Stimulated activated naive B cell treated with anti-CD40 and anti-IgM and Interleukin-4, amounts not matched to agents 10 μg/mL and 1 μg/mL and 100 μg/mL, for 72 hours (primary cell): Measurements from ENCODE around the gene GABRB3.

Experiments
- ATAC-seq, 2 donors: fragments of 150-1000 bp; cut with Tn5 transposase; replicated peaks; 2 replicates each; pipeline ENCODE4 v1.10.0; 2021; ENCODE audit warnings: moderate library complexity in 1 of 2
- DNase-seq: peaks from one replicate; pipeline ENCODE4 v3.0.0; 2021
- H3K27ac Mint-ChIP-seq: one replicate; pipeline ENCODE4 v1.8.0; 2022; ENCODE audit warnings: mild to moderate bottlenecking, mixed read lengths
- H3K27me3 Mint-ChIP-seq, 2 donors: one replicate each; pipeline ENCODE4 v1.8.0; 2022; ENCODE audit warnings: mixed read lengths in 2 of 2
- H3K36me3 Mint-ChIP-seq, 2 donors: one replicate each; pipeline ENCODE4 v1.8.0; 2022; ENCODE audit warnings: mixed read lengths in 2 of 2, mild to moderate bottlenecking in 1 of 2
- H3K4me1 Mint-ChIP-seq, 2 donors: one replicate each; pipeline ENCODE4 v1.8.0; 2022; ENCODE audit warnings: mixed read lengths in 2 of 2, mild to moderate bottlenecking in 1 of 2
- H3K4me3 Mint-ChIP-seq, 2 donors: one replicate each; pipeline ENCODE4 v1.8.0; 2022; ENCODE audit warnings: mild to moderate bottlenecking in 2 of 2, mixed read lengths in 2 of 2, moderate library complexity in 1 of 2
- H3K9me3 Mint-ChIP-seq, 2 donors: one replicate each; pipeline ENCODE4 v1.8.0; 2022; ENCODE audit warnings: mixed read lengths in 2 of 2, mild to moderate bottlenecking in 1 of 2

GABRB3 gene

DNA sequence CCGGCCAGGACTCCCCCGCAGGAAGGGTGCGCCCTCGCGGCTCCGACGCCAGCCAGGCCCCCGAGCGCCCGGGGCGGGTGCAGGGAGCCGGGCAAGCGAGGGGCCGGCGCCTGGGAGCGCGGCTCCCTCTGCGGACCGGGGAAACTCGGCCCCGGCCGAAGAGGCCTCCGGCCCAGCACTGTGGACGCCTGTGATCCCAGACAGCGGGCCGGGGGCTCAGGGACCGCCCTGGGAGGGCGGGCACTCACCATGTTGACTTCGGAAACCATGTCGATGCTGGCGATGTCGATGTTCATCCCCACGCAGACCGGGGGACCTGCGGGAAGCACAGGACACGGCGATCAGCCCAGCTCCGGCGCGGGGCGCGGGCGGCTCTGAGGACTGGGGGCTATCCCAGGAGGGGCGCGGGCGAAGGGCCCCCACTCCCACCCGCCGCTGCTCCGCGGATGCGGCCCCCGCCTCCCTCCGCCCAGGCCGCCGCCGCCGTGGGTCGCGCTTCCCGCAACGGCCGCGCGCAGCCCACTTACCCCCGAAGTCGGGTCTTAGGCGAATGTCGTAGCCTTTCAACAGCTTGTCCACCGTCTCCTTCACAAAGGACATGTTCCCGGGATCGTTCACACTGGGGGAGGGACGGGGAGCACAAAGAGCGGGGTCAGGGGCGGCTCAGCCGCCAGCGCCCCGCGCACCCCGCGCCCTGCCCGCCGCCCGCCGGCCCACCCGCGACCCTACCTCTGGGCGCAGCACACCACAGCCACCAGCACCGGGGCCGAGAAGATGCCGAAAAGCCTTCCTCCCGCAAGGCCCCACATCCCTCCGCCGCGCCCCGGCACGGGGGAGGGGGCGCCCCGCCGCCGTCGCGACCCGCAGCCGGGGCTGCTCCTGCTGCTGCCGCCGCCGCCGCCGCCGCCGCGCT lies at the start of gene GABRB3:
GABRB3 (minus strand) TSS at position 913 of the 913 bp plus-strand sequence.
- H3K36me3 Mint-ChIP-seq = peaks cover 3 to 6% of the 10 kb centered on the region in 2 donors
- no peak for DNase-seq
- peak within 1 kb of the TSS; percentile 53 to 64 for H3K4me3 Mint-ChIP-seq
- no peak for ATAC-seq
- H3K27me3 Mint-ChIP-seq = peaks cover 39 to 56% of the 10 kb centered on the region in 2 donors
- no peaks in the 10 kb centered on the region for H3K4me1 Mint-ChIP-seq
- H3K27ac Mint-ChIP-seq = no peak within 1 kb of the TSS
- H3K9me3 Mint-ChIP-seq = peaks cover 0 to 2% of the 10 kb centered on the region in 2 donors

GRCh38 chr15:26807517-26808427 lies 34.9 kb upstream of the GABRB3 start:
- Mint-ChIP-seq H3K4me3 (no peak overlapping the region), H3K27ac (no peak overlapping the region), H3K27me3 (no peaks in the 10 kb centered on the region), H3K36me3 (no peaks in the 10 kb centered on the region), H3K9me3 (peaks cover 1 to 6% of the 10 kb centered on the region in 2 donors), H3K4me1 (no peaks in the 10 kb centered on the region)
- DNase-seq (no peak), ATAC-seq (no peak)

GRCh38 chr15:26806574-26806973 lies 33.7 kb upstream of the GABRB3 start:
- Mint-ChIP-seq H3K4me1 (no peaks in the 10 kb centered on the region), H3K27me3 (no peaks in the 10 kb centered on the region), H3K4me3 (no peak overlapping the region), H3K36me3 (no peaks in the 10 kb centered on the region), H3K9me3 (peaks cover 0 to 1% of the 10 kb centered on the region in 2 donors), H3K27ac (no peak overlapping the region)
- no peak for ATAC-seq
- DNase-seq = no peak

- Mint-ChIP-seq H3K36me3 (no peaks in the 10 kb centered on the region), H3K27ac (no peak overlapping the region), H3K9me3 (peaks cover 0 to 1% of the 10 kb centered on the region in 2 donors), H3K4me3 (no peak overlapping the region), H3K4me1 (no peaks in the 10 kb centered on the region), H3K27me3 (no peaks in the 10 kb centered on the region)
- DNase-seq (no peak), ATAC-seq (no peak)
Measured at GRCh38 chr15:26806151-26806550, 33.3 kb upstream of the GABRB3 start.

- no peak for DNase-seq
- no peaks in the 10 kb centered on the region for H3K27me3 Mint-ChIP-seq
- H3K4me1 Mint-ChIP-seq = no peaks in the 10 kb centered on the region
- no peak for ATAC-seq
- H3K4me3 Mint-ChIP-seq = no peak overlapping the region
- no peak overlapping the region for H3K27ac Mint-ChIP-seq
- peaks cover 0 to 1% of the 10 kb centered on the region in 2 donors for H3K9me3 Mint-ChIP-seq
- H3K36me3 Mint-ChIP-seq = no peaks in the 10 kb centered on the region
Measured at GRCh38 chr15:26805470-26805869, 32.6 kb upstream of the GABRB3 start.

DNA sequence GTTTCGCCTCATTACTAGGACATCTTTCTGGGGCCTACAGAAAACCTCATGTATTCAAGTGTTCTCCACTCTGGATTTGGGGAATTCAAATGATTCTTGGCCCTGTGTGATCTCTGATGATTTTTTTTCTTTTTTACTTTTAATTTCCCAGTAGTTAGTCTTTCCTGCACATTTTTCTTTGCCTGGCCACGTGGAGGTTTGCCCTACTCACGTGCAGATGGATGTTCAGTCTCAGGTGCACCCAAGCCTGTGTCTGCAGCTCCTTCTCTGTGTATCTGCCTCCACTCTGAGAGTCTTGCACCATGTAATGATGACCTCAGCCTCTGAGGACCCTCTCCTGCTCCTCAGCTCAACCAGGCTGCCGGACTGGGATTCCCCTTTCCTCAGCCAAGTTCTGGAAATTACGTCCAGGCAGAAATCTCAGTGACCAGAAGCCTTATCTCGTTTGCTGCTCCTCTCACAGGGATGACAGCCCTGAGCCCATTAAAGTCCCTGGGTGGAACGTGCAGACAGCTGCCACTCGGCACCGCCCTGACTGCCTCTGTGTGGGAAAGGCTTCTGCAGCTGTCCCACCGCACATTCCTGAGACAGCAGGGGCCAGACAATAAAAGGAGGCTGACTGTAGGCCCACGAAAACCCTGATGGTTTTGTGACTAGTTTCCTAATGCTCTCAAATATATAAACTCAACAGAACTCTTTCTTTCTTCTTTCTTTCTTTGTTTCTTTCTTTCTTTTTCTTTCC lies 31.4 kb upstream of the GABRB3 start:
- peaks cover 0 to 1% of the 10 kb centered on the region in 2 donors for H3K9me3 Mint-ChIP-seq
- no peaks in the 10 kb centered on the region for H3K36me3 Mint-ChIP-seq
- no peaks in the 10 kb centered on the region for H3K4me1 Mint-ChIP-seq

DNA sequence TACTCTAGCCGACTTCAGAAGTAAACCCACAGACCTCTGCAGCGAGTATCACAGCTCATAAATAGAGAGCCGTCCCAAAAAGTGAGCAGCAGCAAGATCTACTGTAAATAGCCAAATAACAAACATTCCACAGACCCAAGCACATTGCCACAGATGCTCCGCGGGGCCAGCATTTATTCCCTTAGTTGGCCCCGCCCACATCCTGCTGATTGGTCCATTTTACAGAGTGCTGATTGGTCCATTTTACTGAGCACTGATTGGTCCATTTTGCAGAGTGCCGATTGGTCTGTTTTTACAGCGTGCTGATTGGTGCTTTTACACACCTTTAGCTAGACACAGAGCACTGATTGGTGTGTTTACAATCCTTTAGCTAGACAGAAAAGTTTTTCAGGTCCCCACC lies 17.3 kb upstream of the GABRB3 start:
- Mint-ChIP-seq H3K4me3 (no peak overlapping the region), H3K4me1 (no peaks in the 10 kb centered on the region), H3K9me3 (peaks cover 9 to 12% of the 10 kb centered on the region in 2 donors), H3K27ac (no peak overlapping the region), H3K36me3 (no peaks in the 10 kb centered on the region), H3K27me3 (no peaks in the 10 kb centered on the region)
- DNase-seq (no peak), ATAC-seq (no peak)

More for the DNA sequence above, 31.4 kb upstream of the GABRB3 start:
- no peak for DNase-seq
- Mint-ChIP-seq H3K27me3 (no peaks in the 10 kb centered on the region), H3K27ac (no peak overlapping the region), H3K4me3 (no peak overlapping the region)
- ATAC-seq = no peak

DNA sequence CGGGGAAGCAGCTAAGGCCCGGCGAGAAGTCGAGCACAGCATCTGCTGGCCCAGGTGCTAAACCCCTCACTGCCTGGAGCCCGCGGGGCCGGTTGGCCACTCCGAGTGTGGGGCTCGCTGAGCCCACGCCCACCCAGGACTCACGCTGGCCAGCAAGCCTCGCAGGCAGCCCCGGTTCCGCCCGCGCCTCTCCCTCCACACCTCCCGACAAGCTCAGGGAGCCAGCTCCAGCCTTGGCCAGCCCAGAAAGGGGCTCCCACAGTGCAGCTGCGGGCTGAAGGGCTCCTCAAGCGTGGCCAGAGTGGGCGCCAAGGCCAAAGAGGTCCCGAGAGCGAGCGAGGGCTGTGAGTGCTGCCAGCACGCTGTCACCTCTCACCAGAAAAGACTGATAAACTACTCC lies 8.9 kb upstream of the GABRB3 start:
- Mint-ChIP-seq H3K27me3 (peaks cover 0 to 6% of the 10 kb centered on the region in 2 donors), H3K36me3 (no peaks in the 10 kb centered on the region), H3K4me1 (no peaks in the 10 kb centered on the region), H3K27ac (no peak overlapping the region), H3K4me3 (no peak overlapping the region), H3K9me3 (peaks cover 6 to 16% of the 10 kb centered on the region in 2 donors)
- DNase-seq (no peak), ATAC-seq (no peak)

DNA sequence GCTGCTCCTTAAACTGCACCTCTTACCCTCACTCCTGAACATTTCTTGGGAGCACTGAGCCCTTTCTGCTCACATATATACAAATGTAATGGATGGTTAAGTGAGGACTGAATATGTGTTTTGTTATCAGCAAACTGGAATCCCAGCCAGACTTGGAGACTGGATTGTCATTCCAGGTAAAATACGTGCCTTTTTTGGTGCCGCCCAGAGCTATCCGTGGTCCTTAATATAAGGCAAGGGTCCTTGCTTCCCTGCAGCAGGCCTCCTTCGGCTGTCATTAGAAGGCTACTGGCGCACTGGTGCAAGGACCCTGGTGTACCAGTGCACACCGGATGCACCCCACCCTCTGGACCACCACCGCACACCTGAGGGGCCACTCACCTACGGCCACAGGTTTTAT lies 1.1 kb upstream of the GABRB3 start:
- no peak overlapping the region for H3K27ac Mint-ChIP-seq
- ATAC-seq (no peak), DNase-seq (no peak)
- H3K9me3 Mint-ChIP-seq = peaks cover 2 to 6% of the 10 kb centered on the region in 2 donors
- peaks cover 39 to 62% of the 10 kb centered on the region in 2 donors for H3K27me3 Mint-ChIP-seq
- H3K4me1 Mint-ChIP-seq = no peaks in the 10 kb centered on the region
- H3K36me3 Mint-ChIP-seq = peaks cover 3 to 6% of the 10 kb centered on the region in 2 donors
- peak overlapping the region; percentile 53 to 64 for H3K4me3 Mint-ChIP-seq

DNA sequence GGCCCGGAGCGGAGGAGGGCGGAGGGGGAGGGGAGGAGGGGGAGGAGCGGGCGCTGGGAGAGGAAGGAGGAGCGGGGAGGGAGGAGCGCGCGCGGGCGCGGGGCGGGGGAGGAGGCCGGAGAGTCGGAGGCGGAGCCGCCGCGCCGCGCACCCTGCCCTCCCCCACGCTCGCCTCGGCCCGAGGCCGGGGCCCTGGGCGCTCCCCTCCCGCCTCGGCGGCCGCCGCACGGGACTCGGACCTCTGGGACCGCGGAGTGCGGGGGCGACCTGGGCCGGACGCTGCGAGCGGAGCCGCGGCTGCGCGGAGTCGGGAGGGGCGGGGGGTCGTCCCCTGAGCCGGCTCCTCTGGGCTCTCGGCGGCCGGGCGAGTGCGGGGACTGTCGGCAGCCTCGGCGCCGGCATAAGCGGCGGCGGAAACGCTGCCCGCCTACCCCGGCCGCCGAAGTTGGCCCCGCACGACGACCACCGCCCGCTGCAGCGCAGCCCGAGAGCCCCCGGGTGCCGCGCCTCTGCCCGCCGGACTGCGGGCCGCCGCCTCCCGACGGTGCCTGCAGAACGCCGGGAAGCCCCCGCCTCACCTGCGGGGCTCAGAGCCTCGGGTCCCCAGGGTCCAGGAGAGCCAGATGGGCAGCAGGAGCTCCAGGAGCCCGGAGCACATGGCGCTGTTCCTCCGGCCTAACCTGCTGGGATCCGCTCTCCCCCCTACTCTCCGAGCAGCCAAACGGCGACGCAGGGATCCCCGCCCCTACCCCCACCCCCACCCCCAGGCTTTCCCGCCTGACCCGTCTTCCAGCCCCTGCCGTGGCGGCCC lies 406 bp upstream of the GABRB3 start:
- Mint-ChIP-seq H3K4me1 (no peaks in the 10 kb centered on the region), H3K9me3 (peaks cover 2 to 6% of the 10 kb centered on the region in 2 donors), H3K27me3 (peaks cover 39 to 62% of the 10 kb centered on the region in 2 donors), H3K4me3 (peak overlapping the region; percentile 53 to 64), H3K36me3 (peaks cover 3 to 6% of the 10 kb centered on the region in 2 donors), H3K27ac (no peak overlapping the region)
- DNase-seq (no peak), ATAC-seq (no peak)

DNA sequence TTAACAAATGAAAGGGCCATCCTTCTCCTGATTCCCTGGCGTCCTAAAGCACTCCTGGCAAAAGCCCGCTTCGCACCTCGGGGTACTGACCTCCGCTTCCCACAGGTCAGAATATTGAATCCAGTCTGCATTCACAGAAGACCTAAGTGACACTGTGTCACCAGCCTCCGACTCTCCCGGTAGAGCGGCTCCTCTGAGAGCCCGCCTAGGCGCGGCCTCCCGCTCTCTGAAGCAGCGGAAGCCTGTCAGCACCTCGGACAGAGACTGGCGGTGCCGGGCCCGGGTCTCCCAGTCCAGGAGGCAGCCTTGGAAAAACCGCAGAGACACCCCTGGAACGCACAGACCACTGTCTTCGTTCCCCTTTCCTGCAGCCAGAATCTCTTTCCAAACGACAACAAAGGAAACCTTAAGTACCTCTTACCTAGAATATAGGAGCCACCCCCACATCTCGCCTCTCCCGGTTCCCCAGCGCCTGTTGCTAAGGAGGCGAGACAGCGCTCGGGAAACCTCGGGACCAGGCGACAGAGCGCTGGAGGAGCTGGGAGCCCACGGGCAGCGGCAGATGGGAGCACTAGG lies 1.2 kb downstream of the GABRB3 start:
- no peak for DNase-seq
- peaks cover 3 to 6% of the 10 kb centered on the region in 2 donors for H3K36me3 Mint-ChIP-seq
- no peak for ATAC-seq
- peaks cover 39 to 56% of the 10 kb centered on the region in 2 donors for H3K27me3 Mint-ChIP-seq
- H3K4me3 Mint-ChIP-seq = no peak overlapping the region
- no peak overlapping the region for H3K27ac Mint-ChIP-seq
- peaks cover 0 to 3% of the 10 kb centered on the region in 2 donors for H3K9me3 Mint-ChIP-seq
- no peaks in the 10 kb centered on the region for H3K4me1 Mint-ChIP-seq

DNA sequence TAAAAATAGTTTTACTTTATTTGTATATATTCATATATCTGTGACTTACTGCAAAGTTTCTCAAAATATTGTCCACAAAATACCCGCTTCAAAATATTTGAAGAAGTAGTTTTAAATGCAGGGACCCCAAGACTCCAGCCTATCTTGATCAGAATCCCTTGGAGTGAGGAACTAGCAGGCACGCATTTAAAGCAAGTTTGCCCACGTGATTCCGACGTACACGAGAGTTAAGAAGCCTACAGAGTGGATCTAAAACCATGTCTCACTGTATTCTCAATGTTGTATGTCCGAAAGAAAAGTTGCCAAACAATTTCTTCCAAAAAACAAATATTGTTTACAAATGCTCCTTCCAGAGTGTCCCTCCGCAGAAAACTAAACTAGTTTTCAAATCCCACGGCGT lies 1.7 kb downstream of the GABRB3 start:
- no peak overlapping the region for H3K27ac Mint-ChIP-seq
- no peak for DNase-seq
- H3K36me3 Mint-ChIP-seq = peaks cover 3 to 6% of the 10 kb centered on the region in 2 donors
- peaks cover 39 to 56% of the 10 kb centered on the region in 2 donors for H3K27me3 Mint-ChIP-seq
- peaks cover 0 to 3% of the 10 kb centered on the region in 2 donors for H3K9me3 Mint-ChIP-seq
- H3K4me3 Mint-ChIP-seq = no peak overlapping the region
- ATAC-seq = no peak
- no peaks in the 10 kb centered on the region for H3K4me1 Mint-ChIP-seq

- DNase-seq (no peak), ATAC-seq (no peak)
- Mint-ChIP-seq H3K4me1 (no peaks in the 10 kb centered on the region), H3K27me3 (peaks cover 20 to 28% of the 10 kb centered on the region in 2 donors), H3K36me3 (peaks cover 0 to 4% of the 10 kb centered on the region in 2 donors), H3K27ac (no peak overlapping the region), H3K9me3 (peaks cover 3 to 5% of the 10 kb centered on the region in 2 donors), H3K4me3 (no peak overlapping the region)
Measured at GRCh38 chr15:26767169-26767670, 5.6 kb downstream of the GABRB3 start.
